ENCODE results near the gene CYTH2.

CYTH2 gene

GRCh38 chr19:48452289-48453190 is 16.6 kb upstream of the CYTH2 start:
- in situ Hi-C loops (cut with MboI; ENCODE audit: low sequenced_read_pairs), result no loop called here

GRCh38 chr19:48454150-48454730 is 14.9 kb upstream of the CYTH2 start:
- in situ Hi-C loops (cut with MboI; ENCODE audit: low sequenced_read_pairs), result no loop called here

GRCh38 chr19:48455171-48455907 is 13.8 kb upstream of the CYTH2 start, which contains the start of gene KCNJ14:
KCNJ14 (plus strand) TSS chr19:48455574; CDS start chr19:48461725, 6,151 bp downstream.
- in situ Hi-C loops (cut with MboI; ENCODE audit: low sequenced_read_pairs), result no loop called here

GRCh38 chr19:48455908-48456562 is 13.1 kb upstream of the CYTH2 start:
- in situ Hi-C loops (cut with MboI; ENCODE audit: low sequenced_read_pairs), result no loop called here

- in situ Hi-C loops (cut with MboI; ENCODE audit: low sequenced_read_pairs), result no loop called here
These were observed 12.3 kb upstream of the CYTH2 start for GRCh38 chr19:48456864-48457263.

- in situ Hi-C loops (cut with MboI; ENCODE audit: low sequenced_read_pairs), result no loop called here
These were observed 11.2 kb upstream of the CYTH2 start for GRCh38 chr19:48458016-48458415.

GRCh38 chr19:48461651-48461981 is 7.6 kb upstream of the CYTH2 start:
- in situ Hi-C loops (cut with MboI; ENCODE audit: low sequenced_read_pairs), result no loop called here

GRCh38 chr19:48461982-48462655 is 7.0 kb upstream of the CYTH2 start:
- in situ Hi-C loops (cut with MboI; ENCODE audit: low sequenced_read_pairs), result no loop called here

GRCh38 chr19:48465215-48465614 is 4.0 kb upstream of the CYTH2 start:
- in situ Hi-C loops (cut with MboI; ENCODE audit: low sequenced_read_pairs), result no loop called here

- in situ Hi-C loops (cut with MboI; ENCODE audit: low sequenced_read_pairs), result no loop called here
These were observed 2.4 kb upstream of the CYTH2 start for GRCh38 chr19:48466561-48467325.

GRCh38 chr19:48468772-48469288 is 339 bp upstream of the CYTH2 start:
- in situ Hi-C loops (cut with MboI; ENCODE audit: low sequenced_read_pairs), result no loop called here

GRCh38 chr19:48469934-48470680 is 938 bp downstream of the CYTH2 start:
- in situ Hi-C loops (cut with MboI; ENCODE audit: low sequenced_read_pairs), result no loop called here

- in situ Hi-C loops (cut with MboI; ENCODE audit: low sequenced_read_pairs), result no loop called here
These were observed 1.7 kb downstream of the CYTH2 start for GRCh38 chr19:48470856-48471255.

GRCh38 chr19:48471836-48472235 is 2.7 kb downstream of the CYTH2 start:
- in situ Hi-C loops (cut with MboI; ENCODE audit: low sequenced_read_pairs), result no loop called here

GRCh38 chr19:48473161-48473966 is 4.2 kb downstream of the CYTH2 start:
- in situ Hi-C loops (cut with MboI; ENCODE audit: low sequenced_read_pairs), result no loop called here

GRCh38 chr19:48474084-48474592 is 5.0 kb downstream of the CYTH2 start:
- in situ Hi-C loops (cut with MboI; ENCODE audit: low sequenced_read_pairs), result no loop called here

GRCh38 chr19:48475369-48476068 is 6.3 kb downstream of the CYTH2 start:
- in situ Hi-C loops (cut with MboI; ENCODE audit: low sequenced_read_pairs), result no loop called here

Measured in HL-60/S4 treated with retinoic acid at 250 ng/mL for 4 days and 3 days (cell line).